Measurements from ENCODE around the gene PCNX2.

DNA sequence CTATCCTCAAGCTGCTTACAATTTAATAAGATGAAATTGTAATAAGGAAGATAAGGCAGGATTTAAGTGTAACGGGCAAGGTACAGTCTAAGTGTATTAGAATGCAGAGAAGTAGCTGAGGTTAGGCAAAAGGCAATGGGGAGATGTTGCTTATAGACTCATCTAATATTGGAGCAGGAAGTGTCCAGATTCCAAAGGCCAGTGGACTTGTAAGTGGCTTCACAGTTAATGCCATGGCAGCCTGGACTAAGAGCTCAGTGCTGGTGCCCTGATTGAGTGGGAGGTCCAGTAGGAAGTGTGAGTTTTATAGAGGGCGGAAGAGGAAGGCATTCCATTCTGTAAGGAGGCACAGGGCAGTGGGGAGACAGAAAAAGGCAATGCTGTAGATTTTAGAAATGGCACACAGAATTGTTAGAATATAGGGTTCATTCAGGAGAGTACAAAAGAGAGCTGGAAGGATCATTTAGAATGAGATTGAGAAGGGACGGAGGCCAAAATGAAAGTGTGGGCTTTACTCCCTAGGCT, 44.6 kb upstream of the PCNX2 start:
- TF ChIP-seq EGR1 (IDR thresholded peaks at IDR 0.05; ENCODE audit: low read depth) (no peak), POLR2A (IDR thresholded peaks at IDR 0.05; ENCODE audit: borderline replicate concordance, extremely low read depth, insufficient read depth, insufficient read length) (no peak), RAD21 (IDR thresholded peaks at IDR 0.05; ENCODE audit: low read depth) (no peak), ZNF274 (IDR thresholded peaks at IDR 0.05; ENCODE audit: low read depth, low read length) (no peak), YY1 (IDR thresholded peaks at IDR 0.05; ENCODE audit: extremely low read depth, insufficient replicate concordance, low read depth, low read length) (no peak), EZH2phosphoT487 (IDR thresholded peaks at IDR 0.05; ENCODE audit: borderline replicate concordance) (no peak)
- TF ChIP-seq, protein P1, sequence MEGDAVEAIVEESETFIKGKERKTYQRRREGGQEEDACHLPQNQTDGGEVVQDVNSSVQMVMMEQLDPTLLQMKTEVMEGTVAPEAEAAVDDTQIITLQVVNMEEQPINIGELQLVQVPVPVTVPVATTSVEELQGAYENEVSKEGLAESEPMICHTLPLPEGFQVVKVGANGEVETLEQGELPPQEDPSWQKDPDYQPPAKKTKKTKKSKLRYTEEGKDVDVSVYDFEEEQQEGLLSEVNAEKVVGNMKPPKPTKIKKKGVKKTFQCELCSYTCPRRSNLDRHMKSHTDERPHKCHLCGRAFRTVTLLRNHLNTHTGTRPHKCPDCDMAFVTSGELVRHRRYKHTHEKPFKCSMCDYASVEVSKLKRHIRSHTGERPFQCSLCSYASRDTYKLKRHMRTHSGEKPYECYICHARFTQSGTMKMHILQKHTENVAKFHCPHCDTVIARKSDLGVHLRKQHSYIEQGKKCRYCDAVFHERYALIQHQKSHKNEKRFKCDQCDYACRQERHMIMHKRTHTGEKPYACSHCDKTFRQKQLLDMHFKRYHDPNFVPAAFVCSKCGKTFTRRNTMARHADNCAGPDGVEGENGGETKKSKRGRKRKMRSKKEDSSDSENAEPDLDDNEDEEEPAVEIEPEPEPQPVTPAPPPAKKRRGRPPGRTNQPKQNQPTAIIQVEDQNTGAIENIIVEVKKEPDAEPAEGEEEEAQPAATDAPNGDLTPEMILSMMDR (IDR thresholded peaks at IDR 0.05 in 2 of 3, conservative IDR thresholded peaks at IDR 0.05 in 1 of 3; ENCODE audit: borderline replicate concordance in 1 of 3, insufficient read depth in 1 of 3, low read depth in 2 of 3, low read length in 2 of 3): no peak
- TF ChIP-seq, protein P2, sequence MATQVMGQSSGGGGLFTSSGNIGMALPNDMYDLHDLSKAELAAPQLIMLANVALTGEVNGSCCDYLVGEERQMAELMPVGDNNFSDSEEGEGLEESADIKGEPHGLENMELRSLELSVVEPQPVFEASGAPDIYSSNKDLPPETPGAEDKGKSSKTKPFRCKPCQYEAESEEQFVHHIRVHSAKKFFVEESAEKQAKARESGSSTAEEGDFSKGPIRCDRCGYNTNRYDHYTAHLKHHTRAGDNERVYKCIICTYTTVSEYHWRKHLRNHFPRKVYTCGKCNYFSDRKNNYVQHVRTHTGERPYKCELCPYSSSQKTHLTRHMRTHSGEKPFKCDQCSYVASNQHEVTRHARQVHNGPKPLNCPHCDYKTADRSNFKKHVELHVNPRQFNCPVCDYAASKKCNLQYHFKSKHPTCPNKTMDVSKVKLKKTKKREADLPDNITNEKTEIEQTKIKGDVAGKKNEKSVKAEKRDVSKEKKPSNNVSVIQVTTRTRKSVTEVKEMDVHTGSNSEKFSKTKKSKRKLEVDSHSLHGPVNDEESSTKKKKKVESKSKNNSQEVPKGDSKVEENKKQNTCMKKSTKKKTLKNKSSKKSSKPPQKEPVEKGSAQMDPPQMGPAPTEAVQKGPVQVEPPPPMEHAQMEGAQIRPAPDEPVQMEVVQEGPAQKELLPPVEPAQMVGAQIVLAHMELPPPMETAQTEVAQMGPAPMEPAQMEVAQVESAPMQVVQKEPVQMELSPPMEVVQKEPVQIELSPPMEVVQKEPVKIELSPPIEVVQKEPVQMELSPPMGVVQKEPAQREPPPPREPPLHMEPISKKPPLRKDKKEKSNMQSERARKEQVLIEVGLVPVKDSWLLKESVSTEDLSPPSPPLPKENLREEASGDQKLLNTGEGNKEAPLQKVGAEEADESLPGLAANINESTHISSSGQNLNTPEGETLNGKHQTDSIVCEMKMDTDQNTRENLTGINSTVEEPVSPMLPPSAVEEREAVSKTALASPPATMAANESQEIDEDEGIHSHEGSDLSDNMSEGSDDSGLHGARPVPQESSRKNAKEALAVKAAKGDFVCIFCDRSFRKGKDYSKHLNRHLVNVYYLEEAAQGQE (IDR thresholded peaks at IDR 0.05; ENCODE audit: low read depth): no peak

Measured in HCT116 (cell line).